HFF-Myc (cell line): Measurements from ENCODE around the gene BCORL1.

Source experiments
- DNase-seq: peaks from one replicate; pipeline ENCODE4 v3.0.0-alpha.2; 2011; ENCODE audit warnings: low read depth; ENCODE audit errors: extremely low read depth
- H3K4me3 ChIP-seq: replicated peaks from 2 replicates; pipeline ENCODE4 v1.5.1; 2011; ENCODE audit warnings: low read depth, mild to moderate bottlenecking, control low read depth, low read length
- TF ChIP-seq, protein P1 (sequence below): IDR thresholded peaks from 2 replicates; pipeline ENCODE4 v1.5.1; 2012; ENCODE audit warnings: mild to moderate bottlenecking, low read depth, low read length, control low read depth; ENCODE audit errors: missing control alignments

The BCORL1 gene

DNA sequence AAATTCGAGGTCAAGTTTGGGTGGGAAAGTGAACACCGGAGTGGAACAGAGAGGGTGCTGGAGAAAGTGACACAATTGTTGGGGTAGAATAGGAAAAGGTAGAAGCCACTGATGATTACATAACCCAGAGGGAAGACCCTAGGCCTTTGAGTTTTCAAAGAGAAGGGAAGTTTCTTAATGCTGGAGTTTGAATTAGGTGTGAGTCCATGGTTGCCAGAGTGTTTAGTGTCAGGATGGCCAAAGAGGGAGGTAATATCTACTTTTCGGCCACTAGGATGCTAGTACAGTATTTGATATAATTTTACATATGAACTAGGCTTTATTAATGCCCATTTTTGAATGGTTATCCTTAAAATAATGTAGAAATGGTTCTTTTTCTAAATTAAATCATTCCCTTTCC is 5.4 kb downstream of the BCORL1 start:
- H3K4me3 ChIP-seq: no peak overlapping the region
- DNase-seq: no peak
- TF ChIP-seq, protein P1, sequence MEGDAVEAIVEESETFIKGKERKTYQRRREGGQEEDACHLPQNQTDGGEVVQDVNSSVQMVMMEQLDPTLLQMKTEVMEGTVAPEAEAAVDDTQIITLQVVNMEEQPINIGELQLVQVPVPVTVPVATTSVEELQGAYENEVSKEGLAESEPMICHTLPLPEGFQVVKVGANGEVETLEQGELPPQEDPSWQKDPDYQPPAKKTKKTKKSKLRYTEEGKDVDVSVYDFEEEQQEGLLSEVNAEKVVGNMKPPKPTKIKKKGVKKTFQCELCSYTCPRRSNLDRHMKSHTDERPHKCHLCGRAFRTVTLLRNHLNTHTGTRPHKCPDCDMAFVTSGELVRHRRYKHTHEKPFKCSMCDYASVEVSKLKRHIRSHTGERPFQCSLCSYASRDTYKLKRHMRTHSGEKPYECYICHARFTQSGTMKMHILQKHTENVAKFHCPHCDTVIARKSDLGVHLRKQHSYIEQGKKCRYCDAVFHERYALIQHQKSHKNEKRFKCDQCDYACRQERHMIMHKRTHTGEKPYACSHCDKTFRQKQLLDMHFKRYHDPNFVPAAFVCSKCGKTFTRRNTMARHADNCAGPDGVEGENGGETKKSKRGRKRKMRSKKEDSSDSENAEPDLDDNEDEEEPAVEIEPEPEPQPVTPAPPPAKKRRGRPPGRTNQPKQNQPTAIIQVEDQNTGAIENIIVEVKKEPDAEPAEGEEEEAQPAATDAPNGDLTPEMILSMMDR: no peak

DNA sequence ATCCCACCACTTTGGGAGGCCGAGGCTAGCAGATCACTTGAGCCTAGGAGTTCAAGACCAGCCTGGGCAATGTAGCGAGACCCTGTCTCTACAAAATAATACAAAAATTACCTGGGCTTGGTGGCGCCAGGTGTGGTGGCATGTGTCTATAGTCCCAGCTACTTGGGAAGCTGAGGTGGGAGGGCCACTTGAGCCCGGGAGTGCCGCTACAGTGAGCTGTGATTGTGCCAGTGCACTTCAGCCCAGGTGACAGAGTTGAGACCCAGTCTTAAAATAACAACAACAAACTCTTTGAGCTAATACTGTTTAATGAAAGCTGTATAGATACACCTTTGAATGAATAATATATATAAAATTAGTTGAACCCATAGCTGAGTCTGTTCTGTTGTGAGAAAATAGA is 9.7 kb downstream of the BCORL1 start:
- TF ChIP-seq, protein P1: no peak
- DNase-seq: no peak
- H3K4me3 ChIP-seq: no peak overlapping the region

DNA sequence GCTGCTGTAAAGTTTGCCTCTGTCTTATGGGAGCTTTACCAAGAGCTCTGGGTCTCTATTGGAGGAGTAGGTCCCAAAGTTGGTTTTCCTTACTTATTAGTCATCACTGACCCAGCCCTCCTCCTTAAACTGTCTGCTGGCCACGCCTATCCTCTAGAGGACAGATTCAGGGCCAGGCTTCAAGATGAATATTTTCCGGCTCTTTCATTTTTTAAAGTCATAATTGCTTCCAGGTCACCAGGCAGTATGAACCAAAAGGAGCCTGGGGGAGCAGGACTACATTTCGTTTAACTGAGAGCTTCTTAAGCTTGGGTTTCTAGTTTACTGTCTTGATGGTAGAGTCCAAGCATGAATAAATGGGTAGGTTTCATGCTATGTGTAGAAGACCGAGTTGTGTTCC is 13.7 kb downstream of the BCORL1 start:
- peak; percentile 29 for DNase-seq
- TF ChIP-seq, protein P1: no peak
- H3K4me3 ChIP-seq: no peak overlapping the region

DNA sequence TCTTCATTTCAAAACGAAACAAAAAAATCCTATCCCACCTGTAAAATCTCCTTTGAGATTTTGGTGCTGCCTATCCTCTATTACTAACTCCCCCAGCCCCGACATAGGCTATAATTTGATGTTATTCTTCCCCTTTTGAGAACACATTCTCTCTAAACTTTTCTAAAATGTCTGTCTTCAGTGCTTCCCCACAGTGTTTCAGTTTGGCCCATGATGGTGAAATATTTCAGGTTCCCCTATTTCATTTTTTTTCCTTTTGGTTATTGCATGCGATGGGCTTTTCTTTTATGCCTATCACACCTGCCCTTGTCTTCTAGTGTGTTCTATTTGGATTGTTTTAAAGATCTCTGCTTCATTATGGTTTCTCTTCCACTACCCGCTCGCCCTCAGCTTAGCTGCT is 14.7 kb downstream of the BCORL1 start:
- TF ChIP-seq, protein P1: no peak
- no peak overlapping the region for H3K4me3 ChIP-seq
- DNase-seq: no peak

DNA sequence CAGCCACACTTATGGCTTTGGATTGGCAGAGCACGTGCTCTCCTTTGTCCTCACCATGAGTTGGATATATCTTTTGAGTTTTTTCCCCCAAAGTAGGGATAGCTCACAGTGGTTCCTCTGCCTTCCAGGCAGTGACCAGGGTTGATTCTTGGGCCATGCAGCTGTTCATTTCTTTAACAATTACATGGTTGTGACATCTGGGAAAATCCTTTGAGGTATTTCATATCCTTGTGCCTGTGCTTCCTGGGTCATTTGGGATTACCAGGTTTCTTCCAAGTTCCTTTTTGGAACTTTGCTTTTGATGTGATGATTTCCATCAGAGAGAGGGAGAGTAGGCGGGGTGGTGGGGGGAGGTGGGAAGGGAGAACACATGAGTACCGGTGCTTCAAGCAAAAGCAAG is 15.6 kb downstream of the BCORL1 start:
- TF ChIP-seq, protein P1: no peak
- H3K4me3 ChIP-seq: no peak overlapping the region

DNA sequence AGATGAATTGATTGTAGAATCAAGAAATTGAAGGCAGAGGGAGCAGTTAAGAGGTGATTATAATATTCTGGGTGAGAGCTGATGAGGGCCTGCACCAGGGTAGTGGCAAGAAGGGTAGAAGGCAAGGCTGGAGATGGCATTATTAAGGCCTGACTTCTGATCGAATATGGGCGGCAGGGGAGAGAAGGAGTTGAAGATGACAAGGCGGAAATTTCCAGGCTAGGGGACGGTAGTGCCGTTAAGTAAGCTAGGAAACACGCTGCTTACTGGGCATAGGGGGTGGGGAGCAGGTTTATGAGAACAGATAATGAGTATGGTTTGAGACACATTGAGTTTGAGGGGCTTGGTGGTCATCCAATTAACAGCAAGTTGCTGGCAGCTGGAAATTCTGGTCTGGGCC is 19.5 kb downstream of the BCORL1 start:
- TF ChIP-seq, protein P1: no peak
- no peak overlapping the region for H3K4me3 ChIP-seq
- no peak for DNase-seq

More for the DNA sequence above, 15.6 kb downstream of the BCORL1 start:
- DNase-seq: no peak

DNA sequence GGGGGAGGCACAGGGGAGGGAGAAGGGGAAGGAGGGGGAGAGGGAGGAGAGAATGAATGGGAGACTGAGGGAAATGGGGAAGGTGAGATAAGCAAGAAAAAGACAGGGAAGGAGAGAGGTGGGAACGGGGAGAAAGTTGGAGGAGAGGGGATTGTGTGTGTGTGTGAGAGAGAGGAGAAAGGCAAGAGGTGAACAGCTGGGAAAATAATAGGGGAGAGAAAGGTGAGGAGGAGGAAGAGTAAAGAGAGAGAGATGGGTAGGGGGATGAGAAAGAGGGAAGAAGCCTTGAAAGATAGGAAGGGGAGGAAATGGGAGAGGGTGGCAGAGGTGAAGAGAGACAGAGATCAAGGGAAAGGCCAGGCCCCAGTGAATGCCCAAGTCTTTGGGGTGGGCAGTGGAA is 20.1 kb downstream of the BCORL1 start:
- TF ChIP-seq, protein P1: no peak
- no peak for DNase-seq
- no peak overlapping the region for H3K4me3 ChIP-seq
